ENCODE measurements around the gene HSPBP1. TPM values are rescaled to one million over a fixed set of nuclear protein-coding genes. Genes with fewer than 3 reads are reported as not detected.

The HSPBP1 gene
- total and polyA plus RNA-seq, 4 donors = 9.4 to 31.6 (median 13.5) TPM

DNA sequence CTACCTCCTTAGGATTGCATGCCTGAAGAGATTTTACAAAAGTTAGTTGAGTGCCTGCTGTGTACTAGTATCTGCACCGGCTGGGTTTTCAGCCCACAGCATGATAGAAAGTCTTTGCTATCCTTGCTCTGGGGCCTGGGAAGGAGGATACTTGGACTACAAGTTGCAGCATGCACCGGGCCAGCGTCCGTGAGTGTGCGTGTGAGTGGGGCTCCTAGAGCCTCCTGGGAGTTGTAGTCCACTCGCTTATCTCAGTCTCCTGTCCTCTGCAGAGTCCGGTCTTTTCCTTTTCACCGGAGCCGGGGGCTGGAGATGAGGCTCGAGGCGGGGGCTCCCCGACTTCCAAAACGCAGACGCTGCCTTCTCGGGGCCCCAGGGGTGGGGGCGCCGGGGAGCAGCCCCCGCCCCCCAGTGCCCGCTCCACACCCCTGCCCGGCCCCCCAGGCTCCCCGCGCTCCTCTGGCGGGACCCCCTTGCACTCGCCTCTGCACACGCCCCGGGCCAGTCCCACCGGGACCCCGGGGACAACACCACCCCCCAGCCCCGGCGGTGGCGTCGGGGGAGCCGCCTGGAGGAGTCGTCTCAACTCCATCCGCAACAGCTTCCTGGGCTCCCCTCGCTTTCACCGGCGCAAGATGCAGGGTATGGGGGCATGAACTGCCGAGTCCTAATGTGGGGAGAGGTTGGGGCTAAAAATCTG lies 24.5 kb upstream of the HSPBP1 start:
- Histone ChIP-seq H3K4me3 (ENCODE audit: low read depth in 1 of 3, low read length in 3 of 3) (no peak overlapping the region), H3K36me3 (ENCODE audit: control insufficient read depth in 4 of 4, insufficient read depth in 3 of 4, low read depth in 1 of 4, low read length in 3 of 4) (no peaks in the 10 kb centered on the region), H3K27me3 (ENCODE audit: control insufficient read depth in 4 of 4, insufficient read depth in 4 of 4, low read length in 3 of 4) (no peaks in the 10 kb centered on the region), H3K4me1 (ENCODE audit: control insufficient read depth in 4 of 4, insufficient read depth in 4 of 4, low read length in 3 of 4) (peaks cover 0 to 7% (median 3%) of the 10 kb centered on the region in 4 donors), H3K27ac (ENCODE audit: low read depth in 1 of 2, low read length in 2 of 2) (no peak overlapping the region), H3K9me3 (ENCODE audit: control insufficient read depth in 4 of 4, low read length in 3 of 4) (no peaks in the 10 kb centered on the region), H3K9ac (ENCODE audit: low read depth in 1 of 2, low read length in 2 of 2) (no peak overlapping the region)
- no peak for DNase-seq (ENCODE audit: low spot score)
- WGBS = 87% methylated on average over 39 of the region's 39 CpGs
- TF ChIP-seq MAX (IDR thresholded peaks at IDR 0.05) = no peak
- no peak for TF ChIP-seq TAF1 (conservative IDR thresholded peaks at IDR 0.05)
- TF ChIP-seq, protein P1, sequence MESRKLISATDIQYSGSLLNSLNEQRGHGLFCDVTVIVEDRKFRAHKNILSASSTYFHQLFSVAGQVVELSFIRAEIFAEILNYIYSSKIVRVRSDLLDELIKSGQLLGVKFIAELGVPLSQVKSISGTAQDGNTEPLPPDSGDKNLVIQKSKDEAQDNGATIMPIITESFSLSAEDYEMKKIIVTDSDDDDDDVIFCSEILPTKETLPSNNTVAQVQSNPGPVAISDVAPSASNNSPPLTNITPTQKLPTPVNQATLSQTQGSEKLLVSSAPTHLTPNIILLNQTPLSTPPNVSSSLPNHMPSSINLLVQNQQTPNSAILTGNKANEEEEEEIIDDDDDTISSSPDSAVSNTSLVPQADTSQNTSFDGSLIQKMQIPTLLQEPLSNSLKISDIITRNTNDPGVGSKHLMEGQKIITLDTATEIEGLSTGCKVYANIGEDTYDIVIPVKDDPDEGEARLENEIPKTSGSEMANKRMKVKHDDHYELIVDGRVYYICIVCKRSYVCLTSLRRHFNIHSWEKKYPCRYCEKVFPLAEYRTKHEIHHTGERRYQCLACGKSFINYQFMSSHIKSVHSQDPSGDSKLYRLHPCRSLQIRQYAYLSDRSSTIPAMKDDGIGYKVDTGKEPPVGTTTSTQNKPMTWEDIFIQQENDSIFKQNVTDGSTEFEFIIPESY (IDR thresholded peaks at IDR 0.05) = no peak
- no peak for TF ChIP-seq YY1 (IDR thresholded peaks at IDR 0.05)

DNA sequence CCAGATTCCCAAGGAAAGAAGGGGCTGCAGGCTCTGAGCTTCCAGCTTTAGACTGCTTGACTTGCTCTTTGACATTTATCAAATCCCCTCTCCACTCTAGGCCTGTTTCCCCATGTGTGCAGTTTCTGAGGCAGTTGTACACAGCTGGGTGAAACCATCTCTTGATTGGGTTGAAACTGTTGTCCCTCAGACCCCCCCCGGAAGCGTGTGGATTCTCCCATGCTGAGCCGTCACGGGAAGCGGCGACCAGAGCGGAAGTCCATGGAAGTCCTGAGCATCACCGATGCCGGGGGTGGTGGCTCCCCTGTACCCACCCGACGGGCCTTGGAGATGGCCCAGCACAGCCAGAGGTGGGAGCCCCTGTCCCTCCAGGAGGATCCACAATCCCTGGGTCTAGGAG lies 23.6 kb upstream of the HSPBP1 start:
- no peak for DNase-seq (ENCODE audit: low spot score)

DNA sequence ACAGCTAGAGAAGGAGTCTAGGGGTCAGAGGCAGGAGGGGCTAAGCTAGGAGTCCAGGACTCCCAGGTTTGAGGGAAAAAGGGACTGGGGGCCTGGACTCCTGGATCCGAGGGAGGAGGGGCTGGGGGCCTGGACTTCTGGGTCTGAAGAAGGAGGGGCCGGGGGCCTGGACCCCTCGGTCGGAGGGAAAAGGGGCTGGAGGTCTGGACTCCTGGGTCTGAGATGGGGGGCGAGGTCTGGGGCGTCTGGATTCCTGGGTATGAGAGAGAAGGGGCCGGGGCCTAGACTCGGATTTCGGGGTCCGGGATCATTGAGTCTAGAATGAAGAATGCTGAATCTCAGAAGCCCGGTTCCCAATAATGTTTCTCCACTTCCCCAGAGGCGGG lies 22.4 kb upstream of the HSPBP1 start:
- H3K9ac ChIP-seq (ENCODE audit: low read depth in 1 of 2, low read length in 2 of 2) = no peak overlapping the region
- no peaks in the 10 kb centered on the region for H3K36me3 ChIP-seq (ENCODE audit: control insufficient read depth in 4 of 4, insufficient read depth in 3 of 4, low read depth in 1 of 4, low read length in 3 of 4)
- H3K27ac ChIP-seq (ENCODE audit: low read depth in 1 of 2, low read length in 2 of 2) = no peak overlapping the region
- H3K4me3 ChIP-seq (ENCODE audit: low read depth in 1 of 3, low read length in 3 of 3) = no peak overlapping the region
- no peak for DNase-seq (ENCODE audit: low spot score)
- H3K9me3 ChIP-seq (ENCODE audit: control insufficient read depth in 4 of 4, low read length in 3 of 4) = no peaks in the 10 kb centered on the region
- 76% methylated on average over 12 of the region's 12 CpGs for WGBS
- H3K27me3 ChIP-seq (ENCODE audit: control insufficient read depth in 4 of 4, insufficient read depth in 4 of 4, low read length in 3 of 4) = no peaks in the 10 kb centered on the region
- peaks cover 0 to 7% (median 3%) of the 10 kb centered on the region in 4 donors for H3K4me1 ChIP-seq (ENCODE audit: control insufficient read depth in 4 of 4, insufficient read depth in 4 of 4, low read length in 3 of 4)
- no peak for TF ChIP-seq FOXA1 (IDR thresholded peaks at IDR 0.05)
- no peak for TF ChIP-seq EGR1 (IDR thresholded peaks at IDR 0.05; ENCODE audit: low read depth in 2 of 2)
- no peak for TF ChIP-seq YY1 (IDR thresholded peaks at IDR 0.05)
- TF ChIP-seq HNF4A (conservative IDR thresholded peaks at IDR 0.05) = no peak
- no peak for TF ChIP-seq ATF3 (IDR thresholded peaks at IDR 0.05)
- TF ChIP-seq HNF4G (IDR thresholded peaks at IDR 0.05) = no peak
- TF ChIP-seq, protein P1 (IDR thresholded peaks at IDR 0.05) = no peak
- no peak for TF ChIP-seq SP1 (IDR thresholded peaks at IDR 0.05)
- TF ChIP-seq RAD21 (IDR thresholded peaks at IDR 0.05) = no peak
- no peak for TF ChIP-seq REST (IDR thresholded peaks at IDR 0.05)
- no peak for TF ChIP-seq JUND (IDR thresholded peaks at IDR 0.05)

More for the DNA sequence above, 23.6 kb upstream of the HSPBP1 start:
- Histone ChIP-seq H3K9me3 (ENCODE audit: control insufficient read depth in 4 of 4, low read length in 3 of 4) (no peaks in the 10 kb centered on the region), H3K27me3 (ENCODE audit: control insufficient read depth in 4 of 4, insufficient read depth in 4 of 4, low read length in 3 of 4) (no peaks in the 10 kb centered on the region), H3K4me3 (ENCODE audit: low read depth in 1 of 3, low read length in 3 of 3) (no peak overlapping the region), H3K27ac (ENCODE audit: low read depth in 1 of 2, low read length in 2 of 2) (no peak overlapping the region), H3K4me1 (ENCODE audit: control insufficient read depth in 4 of 4, insufficient read depth in 4 of 4, low read length in 3 of 4) (peaks cover 0 to 7% (median 3%) of the 10 kb centered on the region in 4 donors), H3K9ac (ENCODE audit: low read depth in 1 of 2, low read length in 2 of 2) (no peak overlapping the region), H3K36me3 (ENCODE audit: control insufficient read depth in 4 of 4, insufficient read depth in 3 of 4, low read depth in 1 of 4, low read length in 3 of 4) (no peaks in the 10 kb centered on the region)
- TF ChIP-seq FOXA1 (IDR thresholded peaks at IDR 0.05) (no peak), CTCF (IDR thresholded peaks at IDR 0.05; ENCODE audit: low read depth, low read length, missing input control) (no peak)
- 92% methylated on average over 11 of the region's 11 CpGs for WGBS
